GM19438 (cell line): ENCODE measurements around the gene RAX.

Experiments
- ATAC-seq: cut with Tn5 transposase; IDR thresholded peaks from one replicate; pipeline ENCODE4 v1.9.1; 2021; ENCODE audit warnings: low read depth; ENCODE audit not compliant: unreplicated experiment

The RAX gene

GRCh38 chr18:59249199-59249774, 24.0 kb downstream of the RAX start:
- no peak for ATAC-seq

GRCh38 chr18:59246796-59247195, 26.5 kb downstream of the RAX start:
- ATAC-seq, result no peak

DNA sequence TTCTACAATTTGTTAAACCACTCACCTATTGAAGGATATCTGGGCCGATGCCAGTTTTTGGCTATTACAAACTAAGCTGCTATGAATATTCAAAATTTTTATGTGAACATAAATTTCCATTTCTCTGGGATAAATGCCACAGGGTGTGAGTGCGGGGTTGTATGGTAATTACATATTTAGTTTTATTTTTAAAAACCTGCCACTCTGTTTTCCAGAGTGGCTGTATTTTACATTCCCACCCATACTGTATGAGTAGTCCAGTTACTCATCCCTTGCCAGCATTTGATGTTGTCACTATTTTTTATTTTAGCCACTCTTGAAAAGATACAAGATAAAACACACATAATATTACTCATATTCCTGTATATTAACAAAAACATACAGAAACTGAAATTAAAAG, 30.3 kb downstream of the RAX start:
- no peak for ATAC-seq

DNA sequence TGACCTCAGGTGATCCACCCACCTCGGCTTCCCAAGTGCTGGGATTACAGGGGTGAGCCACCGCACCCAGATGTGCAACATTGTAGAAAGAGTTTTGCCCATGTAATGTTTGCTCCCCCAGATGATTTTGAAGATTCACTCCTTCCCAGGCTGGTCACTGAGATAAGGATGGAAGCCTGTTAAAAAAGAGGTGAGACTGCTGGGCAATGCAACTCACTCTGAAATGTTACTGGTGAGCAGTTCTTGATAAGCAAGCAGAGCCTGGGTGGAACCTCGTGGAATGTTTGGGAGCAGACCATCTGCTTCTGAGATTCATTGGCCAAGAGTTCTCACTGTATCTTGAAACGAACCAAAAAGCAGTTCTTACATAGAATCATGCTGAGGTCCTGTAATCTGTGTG, 33.6 kb downstream of the RAX start:
- ATAC-seq, result no peak

GRCh38 chr18:59238385-59238784, 34.9 kb downstream of the RAX start:
- no peak for ATAC-seq

DNA sequence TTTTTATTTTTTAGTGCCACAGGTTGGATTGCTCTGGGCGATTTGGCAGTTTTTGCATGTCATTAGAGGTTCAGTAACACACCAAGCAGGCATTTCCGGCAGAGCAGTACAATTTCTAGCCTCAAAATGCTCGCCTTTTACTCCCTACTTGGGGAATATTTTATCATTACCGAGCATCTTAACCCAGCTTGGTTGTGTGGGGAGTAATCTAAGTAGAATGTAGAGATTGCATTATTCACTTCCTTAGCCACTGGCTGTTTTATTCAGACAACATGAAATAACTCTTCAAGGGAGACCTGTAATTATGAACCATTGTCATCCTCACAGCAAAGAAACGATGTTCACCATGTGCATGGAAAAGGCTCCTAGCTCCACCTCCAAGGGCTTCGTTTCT, 40.2 kb downstream of the RAX start:
- ATAC-seq, result no peak

GRCh38 chr18:59232309-59233016, 40.8 kb downstream of the RAX start:
- ATAC-seq, result no peak

DNA sequence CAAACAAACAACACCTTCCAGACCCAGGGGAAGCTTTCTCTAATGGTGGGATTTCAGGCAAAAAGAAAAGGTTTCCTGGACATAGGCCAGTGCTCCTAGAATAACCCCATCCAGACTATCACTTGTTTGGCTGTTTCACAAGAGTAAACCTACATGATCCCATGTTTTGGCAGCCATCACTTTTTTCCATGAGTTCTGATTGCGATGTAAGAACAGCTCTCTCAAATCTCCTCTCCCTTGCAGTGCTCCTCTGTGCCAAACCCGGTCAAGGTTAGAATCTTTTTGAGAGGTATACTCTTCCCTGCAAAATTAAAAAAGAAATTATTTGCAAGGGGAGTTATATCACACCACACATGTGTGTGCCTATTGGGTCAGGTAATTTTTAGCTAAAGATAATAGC, 41.4 kb downstream of the RAX start:
- ATAC-seq, result no peak

DNA sequence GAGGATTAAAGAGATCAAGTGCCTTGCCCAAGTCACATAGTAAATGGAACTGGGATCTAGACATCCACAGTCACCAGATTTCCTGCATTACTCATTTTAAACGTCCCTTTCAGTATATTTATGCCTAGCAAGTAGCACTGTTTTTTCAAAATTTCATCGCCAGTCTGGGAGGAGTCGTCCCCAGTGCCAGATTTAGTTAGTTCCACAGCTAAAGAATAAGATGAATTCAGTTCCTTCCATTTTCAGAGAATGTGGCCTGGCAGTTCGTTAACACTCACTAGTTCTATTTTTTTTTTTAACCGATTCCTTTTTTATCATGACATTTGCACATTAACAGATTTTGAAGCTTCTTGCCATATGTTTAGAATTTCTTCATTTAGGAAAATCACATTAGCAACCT, 42.1 kb downstream of the RAX start:
- no peak for ATAC-seq

DNA sequence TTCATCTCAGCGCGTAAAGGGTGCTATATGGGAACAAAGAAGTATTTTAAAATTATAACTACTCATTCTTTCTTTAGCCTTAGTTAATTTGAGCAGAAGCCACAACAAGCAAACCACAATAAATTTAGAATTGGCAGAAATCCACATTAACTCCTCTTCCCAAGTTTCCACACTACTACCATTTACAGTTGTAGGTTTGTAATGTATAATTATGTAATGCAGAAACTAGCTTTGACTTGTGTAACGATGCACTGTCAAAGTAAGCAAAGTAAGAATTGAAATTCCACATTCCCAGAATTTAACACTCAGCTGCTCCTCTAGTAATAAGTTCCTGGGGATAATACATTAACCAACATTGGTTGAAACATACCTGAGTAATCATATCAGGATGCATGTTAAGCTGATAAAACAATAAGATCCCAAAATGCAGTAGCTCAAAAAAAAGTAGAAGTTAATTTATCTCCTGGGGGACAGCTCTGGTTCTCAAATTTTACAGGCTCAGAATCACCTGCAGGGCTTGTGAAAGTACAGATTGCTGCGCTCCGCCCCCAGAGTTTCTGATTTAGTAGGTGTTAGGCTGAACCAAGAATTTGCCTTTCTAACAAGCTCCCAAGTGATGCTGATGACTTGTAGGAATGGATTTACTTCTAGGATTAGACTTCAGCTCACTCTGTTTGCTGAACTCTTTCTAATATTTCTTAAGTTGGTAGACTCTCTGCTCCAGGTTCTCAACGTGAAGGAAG, 43.4 kb downstream of the RAX start:
- no peak for ATAC-seq

DNA sequence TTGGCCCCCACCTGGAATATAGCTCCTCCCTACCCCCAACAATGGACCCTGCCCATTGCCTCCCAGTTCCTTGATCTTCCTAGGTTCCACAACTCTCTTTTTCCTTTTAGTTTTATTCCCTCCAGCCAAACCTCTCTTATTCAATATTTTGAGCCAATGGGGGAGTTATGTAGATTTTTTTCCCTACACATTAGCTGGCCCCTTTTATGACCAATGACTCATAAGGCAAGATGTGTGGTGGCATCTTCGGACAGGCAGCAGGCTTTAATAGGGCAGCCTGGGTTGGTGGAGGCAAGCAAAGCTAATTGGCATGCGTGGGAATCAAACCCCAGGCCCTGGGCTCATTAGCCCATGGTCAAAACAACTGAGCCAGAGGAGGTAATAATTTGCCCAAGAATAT, 44.1 kb downstream of the RAX start:
- no peak for ATAC-seq

DNA sequence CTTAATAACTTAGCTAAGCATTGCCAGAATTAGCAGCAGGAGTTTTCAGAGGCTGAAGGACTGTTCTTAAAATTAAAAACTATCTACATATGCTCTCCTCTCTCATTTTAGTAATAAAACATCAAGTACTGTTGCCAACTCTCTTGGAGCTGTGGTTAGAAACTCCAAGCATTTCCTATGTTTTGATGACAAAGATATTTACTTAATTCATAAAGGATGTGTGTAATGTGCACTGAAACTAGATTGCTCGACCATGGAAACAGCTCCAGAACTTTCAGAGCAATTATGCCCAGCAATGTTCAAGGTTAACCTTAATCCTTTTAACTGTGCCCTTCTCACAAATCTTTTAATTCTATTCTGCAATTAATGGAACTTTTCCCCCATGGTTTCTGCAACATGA, 44.9 kb downstream of the RAX start:
- no peak for ATAC-seq

DNA sequence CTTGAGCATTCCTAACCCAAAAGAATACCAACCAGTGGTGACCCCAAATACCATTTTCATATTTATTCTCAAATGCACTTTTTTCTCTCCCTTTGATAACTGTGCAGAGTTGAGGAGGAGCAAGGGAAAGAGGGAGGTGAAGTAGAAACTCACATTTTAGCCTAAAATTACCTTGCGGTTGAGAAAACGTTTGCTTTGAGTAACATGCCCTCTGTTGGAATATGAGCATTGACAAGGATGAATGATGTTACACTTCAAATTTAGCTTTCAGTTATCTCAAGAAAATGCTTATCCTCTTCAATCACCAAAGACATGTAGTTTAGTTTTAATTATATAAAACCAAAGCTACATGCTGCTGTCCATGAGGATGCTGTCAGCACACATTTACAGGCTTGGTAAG, 50.9 kb downstream of the RAX start:
- ATAC-seq, result no peak

GRCh38 chr18:59220784-59221765, 52.2 kb downstream of the RAX start:
- ATAC-seq, result no peak

- ATAC-seq, result no peak
These were observed 53.0 kb downstream of the RAX start for GRCh38 chr18:59220164-59220783.

DNA sequence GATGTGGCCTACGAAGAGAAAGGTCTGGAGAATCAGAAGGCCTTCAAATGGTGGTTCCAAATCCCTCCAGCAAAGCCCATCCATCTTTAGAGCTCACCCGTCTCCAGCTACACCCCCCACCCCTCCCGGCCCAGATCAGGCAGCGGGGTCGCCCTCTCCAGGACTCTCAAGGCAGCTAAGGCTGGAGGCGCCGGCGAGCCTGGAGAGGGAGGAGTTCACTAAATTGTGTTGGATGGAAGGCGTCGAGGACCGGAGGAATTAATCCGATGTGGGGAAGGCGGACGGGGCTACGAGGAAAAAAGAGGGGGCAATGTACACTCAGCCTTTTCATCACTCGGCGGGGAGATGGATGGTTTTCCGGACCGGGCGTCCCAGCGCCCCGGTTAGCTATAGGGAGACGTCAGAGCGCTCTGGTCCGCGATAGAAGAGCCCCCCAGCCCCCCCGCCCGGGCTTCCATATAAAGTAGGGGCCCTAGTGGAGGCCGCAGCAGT, 53.5 kb downstream of the RAX start, which contains the start of gene GRP:
Gene GRP, plus strand, starts transcription at position 487 of the 492 bp plus-strand sequence. CDS start 108 bp downstream, outside the sequence.
- ATAC-seq, result no peak

GRCh38 chr18:59218018-59218417, 55.2 kb downstream of the RAX start:
- ATAC-seq, result no peak
